Measurements from ENCODE around the gene SBF1. TPM values are rescaled to one million over a fixed set of nuclear protein-coding genes. Genes with fewer than 3 reads are reported as not detected.

The SBF1 gene
- total and polyA plus RNA-seq, 5 donors, result 39.2 to 54.8 (median 53.4) TPM

- Histone ChIP-seq H3K27ac (ENCODE audit: low read length) (no peak overlapping the region), H3K4me1 (ENCODE audit: control insufficient read depth, insufficient read depth, low read length) (no peaks in the 10 kb centered on the region), H3K9me3 (ENCODE audit: control insufficient read depth, low read length) (no peaks in the 10 kb centered on the region), H3K27me3 (ENCODE audit: control insufficient read depth, insufficient read depth) (no peaks in the 10 kb centered on the region), H3K4me3 (ENCODE audit: low read length) (no peak overlapping the region)
- WGBS, result 89% methylated on average over 41 of the region's 41 CpGs
- ATAC-seq (peak in 1 of 2 donors; percentile 0), DNase-seq (peak in 2 of 3 donors; percentile 61 to 71)
- intact Hi-C loops (cut with DNase I), result loop anchor here in 2 of 4 donors (10.0 kb wide), 2 partner anchors 261 to 271 kb away; partner anchors contain the start of gene TUBGCP6 (in 1 of the 2)
These were observed 31.2 kb upstream of the SBF1 start for GRCh38 chr22:50505776-50506610.

- no peak overlapping the region for H3K27ac ChIP-seq (ENCODE audit: low read length)
- no peaks in the 10 kb centered on the region for H3K9me3 ChIP-seq (ENCODE audit: control insufficient read depth, low read length)
- H3K4me3 ChIP-seq (ENCODE audit: low read length), result no peak overlapping the region
- WGBS, result 94% methylated on average over 14 of the region's 14 CpGs
- intact Hi-C loops (cut with DNase I), result loop anchor here in 2 of 4 donors (10.0 kb wide), 2 partner anchors 261 to 271 kb away; partner anchors contain the start of gene TUBGCP6 (in 1 of the 2)
- no peak for ATAC-seq
- no peaks in the 10 kb centered on the region for H3K27me3 ChIP-seq (ENCODE audit: control insufficient read depth, insufficient read depth)
- peak in 2 of 3 donors; percentile 38 to 48 for DNase-seq
- H3K4me1 ChIP-seq (ENCODE audit: control insufficient read depth, insufficient read depth, low read length), result no peaks in the 10 kb centered on the region
These were observed 30.5 kb upstream of the SBF1 start for GRCh38 chr22:50505276-50505775.

DNA sequence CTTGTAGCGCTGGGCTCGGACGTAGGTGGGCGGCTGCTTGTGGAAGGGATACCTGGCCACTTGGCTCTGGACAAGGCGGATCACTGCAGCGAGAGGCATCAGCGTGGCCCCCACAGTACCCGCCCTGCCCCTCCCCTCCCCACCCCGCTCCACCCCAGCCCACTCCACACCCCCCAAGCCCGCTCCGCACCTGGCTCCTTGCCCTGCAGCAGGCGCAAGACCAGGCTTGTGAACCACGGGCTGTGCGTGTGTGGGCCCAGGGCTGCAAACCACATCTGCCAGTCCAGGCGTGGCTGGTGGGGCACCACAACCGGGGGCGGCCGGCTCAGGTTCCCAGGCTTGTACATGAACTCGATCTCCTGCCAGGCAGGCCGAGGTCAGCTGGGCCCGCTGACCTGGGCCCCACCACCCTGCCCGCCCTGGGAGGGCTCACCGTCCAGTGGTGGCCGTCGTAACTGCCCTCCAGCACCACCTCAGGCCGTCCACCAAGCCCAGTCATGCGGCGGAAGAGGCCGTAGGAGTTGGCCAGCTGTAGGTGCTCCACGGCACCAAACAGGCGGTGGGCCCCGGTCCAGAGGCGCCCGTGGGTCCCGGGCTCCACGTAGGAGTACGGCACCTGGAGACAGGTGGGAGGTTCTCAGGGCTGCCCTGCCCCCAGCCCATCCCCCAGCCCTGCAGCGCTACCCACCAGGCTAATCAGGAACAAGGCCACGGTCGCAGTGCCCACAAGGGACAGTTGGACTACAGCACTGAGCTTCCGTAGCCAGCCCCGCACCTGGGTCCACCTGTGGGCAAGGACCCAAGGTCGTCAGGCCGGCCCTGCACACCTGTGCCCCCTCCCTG lies 29.8 kb upstream of the SBF1 start:
- WGBS, result 95% methylated on average over 44 of the region's 44 CpGs
- intact Hi-C loops (cut with DNase I), result loop anchor here in 2 of 4 donors (10.0 kb wide), 2 partner anchors 260 to 270 kb away; partner anchors contain the start of gene TUBGCP6 (in 1 of the 2)
- H3K27me3 ChIP-seq (ENCODE audit: control insufficient read depth, insufficient read depth), result no peaks in the 10 kb centered on the region

DNA sequence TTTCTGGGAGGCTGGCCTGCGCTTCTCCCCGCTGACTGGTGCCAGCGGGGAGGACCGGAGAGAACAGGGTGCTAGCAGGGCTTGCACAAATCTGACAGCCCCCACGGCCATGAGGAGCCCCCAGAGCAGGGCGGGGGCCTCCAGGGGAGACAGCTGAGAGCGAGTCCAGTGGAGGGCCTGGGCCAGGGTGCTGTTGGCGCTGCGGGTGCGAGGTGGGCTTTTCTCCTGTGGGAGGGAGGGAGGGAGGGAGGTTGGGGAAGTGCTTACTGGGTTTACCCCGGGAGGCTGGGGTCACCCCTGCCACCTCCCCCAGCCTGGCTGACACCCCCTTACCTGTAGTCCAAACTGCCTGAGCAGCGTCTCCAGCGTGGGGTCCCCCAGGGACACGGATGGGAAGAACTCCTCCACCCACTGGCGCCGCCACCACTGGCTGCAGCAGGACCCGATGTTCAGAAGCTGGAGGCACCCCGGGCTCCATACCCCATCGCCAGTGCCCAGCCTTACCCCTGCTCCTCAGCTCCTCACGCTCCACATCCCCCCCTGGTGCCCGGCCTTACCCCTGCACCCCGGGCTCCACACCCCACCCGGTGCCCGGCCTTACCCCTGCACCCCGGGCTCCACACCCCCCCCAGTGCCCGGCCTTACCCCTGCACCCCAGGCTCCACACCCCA lies 28.8 kb upstream of the SBF1 start:
- H3K4me3 ChIP-seq (ENCODE audit: low read length), result no peak overlapping the region
- DNase-seq, result peak in 2 of 3 donors; percentile 53 to 71
- intact Hi-C loops (cut with DNase I), result loop anchor here in 2 of 4 donors (10.0 kb wide), 2 partner anchors 259 to 269 kb away; partner anchors contain the start of gene TUBGCP6 (in 1 of the 2)

More for the DNA sequence above, 29.8 kb upstream of the SBF1 start:
- ATAC-seq, result no peak
- peak in 2 of 3 donors; percentile 58 to 72 for DNase-seq
- Histone ChIP-seq H3K27ac (ENCODE audit: low read length) (no peak overlapping the region), H3K4me1 (ENCODE audit: control insufficient read depth, insufficient read depth, low read length) (no peaks in the 10 kb centered on the region), H3K4me3 (ENCODE audit: low read length) (no peak overlapping the region), H3K9me3 (ENCODE audit: control insufficient read depth, low read length) (no peaks in the 10 kb centered on the region)

GRCh38 chr22:50502628-50503474 lies 28.0 kb upstream of the SBF1 start:
- peak in 2 of 3 donors; percentile 39 to 50 for DNase-seq
- WGBS, result 82% methylated on average over 24 of the region's 24 CpGs
- intact Hi-C loops (cut with DNase I), result loop anchor here in 2 of 4 donors (10.0 kb wide), 2 partner anchors 258 to 268 kb away; partner anchors contain the start of gene TUBGCP6 (in 1 of the 2)
- H3K9me3 ChIP-seq (ENCODE audit: control insufficient read depth, low read length), result no peaks in the 10 kb centered on the region
- H3K4me1 ChIP-seq (ENCODE audit: control insufficient read depth, insufficient read depth, low read length), result no peaks in the 10 kb centered on the region
- H3K27me3 ChIP-seq (ENCODE audit: control insufficient read depth, insufficient read depth), result no peaks in the 10 kb centered on the region
- no peak overlapping the region for H3K4me3 ChIP-seq (ENCODE audit: low read length)
- no peak for ATAC-seq
- no peak overlapping the region for H3K27ac ChIP-seq (ENCODE audit: low read length)

More for the DNA sequence above, 28.8 kb upstream of the SBF1 start:
- Histone ChIP-seq H3K9me3 (ENCODE audit: control insufficient read depth, low read length) (no peaks in the 10 kb centered on the region), H3K27me3 (ENCODE audit: control insufficient read depth, insufficient read depth) (no peaks in the 10 kb centered on the region), H3K4me1 (ENCODE audit: control insufficient read depth, insufficient read depth, low read length) (no peaks in the 10 kb centered on the region), H3K27ac (ENCODE audit: low read length) (no peak overlapping the region)
- WGBS, result 85% methylated on average over 25 of the region's 26 CpGs
- ATAC-seq, result no peak

DNA sequence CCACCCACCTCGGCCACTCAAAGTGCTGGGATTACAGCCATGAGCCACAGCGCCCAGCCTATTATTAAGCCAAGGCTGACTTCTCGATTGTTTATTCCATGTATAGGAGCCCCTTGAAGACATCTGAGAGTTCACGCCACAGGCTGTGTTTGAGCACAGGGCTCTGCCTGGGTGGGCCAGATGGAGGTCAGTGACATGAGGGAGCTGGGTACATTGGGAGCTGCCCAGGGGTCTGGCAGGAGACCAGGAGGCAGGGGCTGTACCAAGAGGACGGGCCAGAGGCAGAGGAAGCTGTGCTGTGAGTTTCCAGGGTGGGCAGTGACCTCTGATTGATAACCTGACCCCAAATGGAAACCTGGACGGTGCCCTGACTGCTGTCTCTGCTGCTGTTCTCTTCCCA lies 27.3 kb upstream of the SBF1 start:
- Histone ChIP-seq H3K4me3 (ENCODE audit: low read length) (no peak overlapping the region), H3K27me3 (ENCODE audit: control insufficient read depth, insufficient read depth) (no peaks in the 10 kb centered on the region), H3K9me3 (ENCODE audit: control insufficient read depth, low read length) (no peaks in the 10 kb centered on the region), H3K4me1 (ENCODE audit: control insufficient read depth, insufficient read depth, low read length) (no peaks in the 10 kb centered on the region), H3K27ac (ENCODE audit: low read length) (no peak overlapping the region)
- DNase-seq (peak in 2 of 3 donors; percentile 38 to 45), ATAC-seq (no peak)
- intact Hi-C loops (cut with DNase I), result loop anchor here in 2 of 4 donors (10.0 kb wide), 2 partner anchors 257 to 267 kb away; partner anchors contain the start of gene TUBGCP6 (in 1 of the 2)
- WGBS, result 81% methylated on average over 6 of the region's 6 CpGs

- no peaks in the 10 kb centered on the region for H3K9me3 ChIP-seq (ENCODE audit: control insufficient read depth, low read length)
- ATAC-seq (no peak), DNase-seq (no peak)
- H3K27me3 ChIP-seq (ENCODE audit: control insufficient read depth, insufficient read depth), result no peaks in the 10 kb centered on the region
- 95% methylated on average over 12 of the region's 12 CpGs for whole genome bisulfite sequencing
- intact Hi-C loops (cut with DNase I), result loop anchor here in 2 of 4 donors (10.0 kb wide), 2 partner anchors 256 to 266 kb away; partner anchors contain the start of gene TUBGCP6 (in 1 of the 2)
- no peak overlapping the region for H3K4me3 ChIP-seq (ENCODE audit: low read length)
- H3K4me1 ChIP-seq (ENCODE audit: control insufficient read depth, insufficient read depth, low read length), result no peaks in the 10 kb centered on the region
- H3K27ac ChIP-seq (ENCODE audit: low read length), result no peak overlapping the region
These were observed 25.6 kb upstream of the SBF1 start for GRCh38 chr22:50500452-50500851.

GRCh38 chr22:50498322-50498890 lies 23.6 kb upstream of the SBF1 start:
- Histone ChIP-seq H3K27ac (ENCODE audit: low read length) (no peak overlapping the region), H3K27me3 (ENCODE audit: control insufficient read depth, insufficient read depth) (no peaks in the 10 kb centered on the region), H3K4me1 (ENCODE audit: control insufficient read depth, insufficient read depth, low read length) (no peaks in the 10 kb centered on the region), H3K9me3 (ENCODE audit: control insufficient read depth, low read length) (no peaks in the 10 kb centered on the region), H3K4me3 (ENCODE audit: low read length) (no peak overlapping the region)
- DNase-seq (peak; percentile 49 to 67 (median 63)), ATAC-seq (peak; percentile 73 to 79)
- 17% methylated on average over 13 of the region's 13 CpGs for WGBS
- intact Hi-C loops (cut with DNase I), result loop anchor here in 1 of 4 donors (10.0 kb wide), 1 partner anchor 106 kb away; the partner anchor contains the start of gene MAPK8IP2

DNA sequence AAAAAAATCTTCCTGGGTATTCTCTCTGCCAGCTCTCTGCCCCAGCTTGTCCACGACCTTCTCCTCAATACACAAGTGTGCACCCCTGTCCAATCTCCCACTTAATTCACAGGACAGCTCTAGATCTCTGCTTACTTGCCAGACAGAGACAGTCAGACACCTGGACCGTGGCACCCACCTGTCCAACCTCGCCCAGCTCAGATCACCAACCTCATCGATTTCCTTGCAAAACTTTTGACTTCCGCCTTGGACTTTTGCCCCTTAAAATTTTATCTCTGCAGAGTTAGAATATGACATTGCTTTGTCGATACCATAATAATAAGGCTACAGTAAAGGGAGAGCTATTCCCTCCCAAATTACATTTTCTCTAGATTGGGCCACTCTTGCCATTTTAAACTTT lies 22.3 kb upstream of the SBF1 start:
- Histone ChIP-seq H3K4me1 (ENCODE audit: control insufficient read depth, insufficient read depth, low read length) (no peaks in the 10 kb centered on the region), H3K27me3 (ENCODE audit: control insufficient read depth, insufficient read depth) (no peaks in the 10 kb centered on the region), H3K9me3 (ENCODE audit: control insufficient read depth, low read length) (no peaks in the 10 kb centered on the region), H3K27ac (ENCODE audit: low read length) (no peak overlapping the region), H3K4me3 (ENCODE audit: low read length) (no peak overlapping the region)
- intact Hi-C loops (cut with DNase I), result loop anchor here in 1 of 4 donors (10.0 kb wide), 1 partner anchor 108 kb away; the partner anchor contains the start of gene MAPK8IP2
- 90% methylated on average over 6 of the region's 6 CpGs for WGBS
- ATAC-seq (no peak), DNase-seq (no peak)

Measured in right cardiac atrium (tissue), 5 donors.